H9 (cell line): Measurements from ENCODE around the gene PBX1. TPM values are rescaled to one million over a fixed set of nuclear protein-coding genes. Genes with fewer than 3 reads are reported as not detected.

Experiments
- DNase-seq: peaks from one replicate; pipeline ENCODE4 v3.0.0-alpha.2; 2017
- H2AFZ ChIP-seq: one replicate; pipeline ENCODE4 v1.6.1; 2013; ENCODE audit warnings: mild to moderate bottlenecking, low read length, control low read depth, moderate library complexity
- H2AK5ac ChIP-seq: 2 replicates; pipeline ENCODE4 v1.6.1; 2013; ENCODE audit warnings: low read length, control low read depth, mixed read lengths; ENCODE audit not compliant: insufficient read length
- H2BK120ac ChIP-seq: one replicate; pipeline ENCODE4 v1.6.1; 2013; ENCODE audit warnings: low read depth, mild to moderate bottlenecking, low read length, control low read depth, inconsistent platforms; ENCODE audit not compliant: poor library complexity, severe bottlenecking
- H2BK12ac ChIP-seq: 2 replicates; pipeline ENCODE4 v1.6.1; 2013; ENCODE audit warnings: low read length, control low read depth, mixed read lengths, low read depth; ENCODE audit not compliant: insufficient read length
- H2BK15ac ChIP-seq: 2 replicates; pipeline ENCODE4 v1.6.1; 2013; ENCODE audit warnings: low read depth, low read length, control low read depth
- H2BK20ac ChIP-seq: one replicate; pipeline ENCODE4 v1.6.1; 2013; ENCODE audit warnings: low read depth, mild to moderate bottlenecking, low read length, control low read depth, inconsistent platforms; ENCODE audit not compliant: poor library complexity, severe bottlenecking
- H2BK5ac ChIP-seq: 2 replicates; pipeline ENCODE4 v1.6.1; 2013; ENCODE audit warnings: low read length, control low read depth, mixed read lengths; ENCODE audit not compliant: insufficient read length
- H3K14ac ChIP-seq: 2 replicates; pipeline ENCODE4 v1.6.1; 2013; ENCODE audit warnings: low read length, control low read depth; ENCODE audit not compliant: insufficient read depth
- H3K18ac ChIP-seq: 2 replicates; pipeline ENCODE4 v1.6.1; 2013; ENCODE audit warnings: low read depth, mild to moderate bottlenecking, mixed read lengths, low read length, control low read depth; ENCODE audit not compliant: insufficient read length
- H3K23ac ChIP-seq: 2 replicates; pipeline ENCODE4 v1.6.1; 2013; ENCODE audit warnings: low read length, control low read depth, mixed read lengths, low read depth; ENCODE audit not compliant: insufficient read length
- H3K23me2 ChIP-seq: 2 replicates; pipeline ENCODE4 v1.6.1; 2013; ENCODE audit warnings: low read depth, mild to moderate bottlenecking, mixed read lengths, low read length, control low read depth; ENCODE audit not compliant: insufficient read length, poor library complexity, severe bottlenecking
- H3K27ac ChIP-seq: 2 replicates; pipeline ENCODE4 v1.5.1; 2013; ENCODE audit warnings: low read length, control low read depth, mixed read lengths, low read depth; ENCODE audit not compliant: insufficient read length
- H3K27me3 ChIP-seq: 2 replicates; pipeline ENCODE4 v1.6.1; 2013; ENCODE audit warnings: low read length, control low read depth, inconsistent platforms; ENCODE audit not compliant: insufficient read depth
- H3K4ac ChIP-seq: 2 replicates; pipeline ENCODE4 v1.6.1; 2013; ENCODE audit warnings: low read depth, mild to moderate bottlenecking, control low read depth, inconsistent platforms, low read length, moderate library complexity
- H3K4me1 ChIP-seq: 2 replicates; pipeline ENCODE4 v1.6.1; 2013; ENCODE audit warnings: low read length, control low read depth, inconsistent platforms; ENCODE audit not compliant: insufficient read depth
- H3K4me2 ChIP-seq: 2 replicates; pipeline ENCODE4 v1.6.1; 2013; ENCODE audit warnings: low read length, control low read depth, mixed read lengths; ENCODE audit not compliant: insufficient read length, insufficient read depth
- H3K56ac ChIP-seq: 2 replicates; pipeline ENCODE4 v1.6.1; 2013; ENCODE audit warnings: low read depth, mild to moderate bottlenecking, mixed read lengths, low read length, control low read depth; ENCODE audit not compliant: insufficient read length
- H3K79me1 ChIP-seq: 2 replicates; pipeline ENCODE4 v1.6.1; 2013; ENCODE audit warnings: low read depth, mild to moderate bottlenecking, moderate library complexity, low read length, control low read depth, inconsistent platforms; ENCODE audit not compliant: insufficient read depth, poor library complexity, severe bottlenecking
- H3K79me2 ChIP-seq: 2 replicates; pipeline ENCODE4 v1.6.1; 2013; ENCODE audit warnings: low read length, control low read depth, inconsistent platforms; ENCODE audit not compliant: insufficient read depth
- H3K9ac ChIP-seq: 2 replicates; pipeline ENCODE4 v1.6.1; 2013; ENCODE audit warnings: low read length, control low read depth, mixed read lengths; ENCODE audit not compliant: insufficient read length; ENCODE audit errors: extremely low read depth
- H3K9me3 ChIP-seq: one replicate; pipeline ENCODE4 v1.6.1; 2013; ENCODE audit warnings: low read depth, low read length, inconsistent platforms; ENCODE audit not compliant: control insufficient read depth
- H3T11ph ChIP-seq: one replicate; pipeline ENCODE4 v1.6.1; 2013; ENCODE audit warnings: mild to moderate bottlenecking, low read length, control low read depth, inconsistent platforms
- H4K20me1 ChIP-seq: one replicate; pipeline ENCODE4 v1.6.1; 2013; ENCODE audit not compliant: control insufficient read depth, insufficient read length, insufficient read depth
- H4K5ac ChIP-seq: 2 replicates; pipeline ENCODE4 v1.6.1; 2013; ENCODE audit warnings: low read depth, mild to moderate bottlenecking, mixed read lengths, low read length, control low read depth; ENCODE audit not compliant: insufficient read length
- H4K8ac ChIP-seq: replicated peaks from 2 replicates; pipeline ENCODE4 v1.6.1; 2013; ENCODE audit warnings: low read length, control low read depth, mixed read lengths, low read depth; ENCODE audit not compliant: insufficient read length
- H4K91ac ChIP-seq: 2 replicates; pipeline ENCODE4 v1.6.1; 2013; ENCODE audit warnings: low read depth, mild to moderate bottlenecking, moderate library complexity, mixed read lengths, low read length, control low read depth; ENCODE audit not compliant: insufficient read length
- H3K27ac Mint-ChIP-seq, 3 experiments: 2 replicates in 2 of 3; 3 replicates in 1 of 3; pipeline ENCODE4 v1.8.0; 2020 to 2021; ENCODE audit warnings: mixed read lengths in 3 of 3, mild to moderate bottlenecking in 1 of 3, moderate library complexity in 1 of 3
- H3K27me3 Mint-ChIP-seq: 2 replicates; pipeline ENCODE4 v1.8.0; 2021; ENCODE audit warnings: low read depth, mild to moderate bottlenecking, moderate library complexity, mixed read lengths
- H3K36me3 Mint-ChIP-seq, 3 experiments: 2 replicates in 2 of 3; 3 replicates in 1 of 3; pipeline ENCODE4 v1.8.0; 2020 to 2021; ENCODE audit warnings: low read depth in 3 of 3, mixed read lengths in 3 of 3; ENCODE audit not compliant: insufficient read depth in 1 of 3
- H3K4me1 Mint-ChIP-seq, 2 experiments: 2 replicates each; pipeline ENCODE4 v1.8.0; 2020; ENCODE audit warnings: mixed read lengths in 2 of 2
- H3K4me3 Mint-ChIP-seq, 2 experiments: 2 replicates in 1 of 2; 3 replicates in 1 of 2; pipeline ENCODE4 v1.8.0; 2020 to 2021; ENCODE audit warnings: mild to moderate bottlenecking in 2 of 2, mixed read lengths in 2 of 2, moderate library complexity in 1 of 2
- H3K9me3 Mint-ChIP-seq, 2 experiments: 2 replicates in 1 of 2; 3 replicates in 1 of 2; pipeline ENCODE4 v1.8.0; 2020; ENCODE audit warnings: mild to moderate bottlenecking in 2 of 2, mixed read lengths in 2 of 2, moderate library complexity in 1 of 2
- CTCF ChIP-seq: fragments of 200-600 bp; sonication (generic); conservative IDR thresholded peaks from 3 replicates; pipeline ENCODE4 v1.8.0; 2021; ENCODE audit warnings: antibody characterized with exemption, mild to moderate bottlenecking
- WGBS: extraction: QIAGEN DNeasy Blood & Tissue Kit; methylation state at CpG from one replicate; pipeline ENCODE4 v1.1.7; 2013; ENCODE audit warnings: missing lambda C conversion rate, low lambda C conversion rate, mixed read lengths; ENCODE audit not compliant: insufficient read length; ENCODE audit errors: extremely low coverage; 5-methylcytosine and 5-hydroxymethylcytosine counted together
- total RNA-seq: library from RNA; stranded (reverse); gene quantifications from 2 replicates; pipeline ENCODE4 v1.2.1, GENCODE V29; 2021

The PBX1 gene
- total RNA-seq, 1 experiment from 2014 or later: 142 TPM

GRCh38 chr1:164516591-164516990 lies 42.4 kb upstream of the PBX1 start:
- no peaks in the 10 kb centered on the region for H3K79me2 ChIP-seq
- no peak overlapping the region for H4K91ac ChIP-seq
- TF ChIP-seq CTCF: no peak
- H3K27me3 ChIP-seq: no peaks in the 10 kb centered on the region
- H2BK12ac ChIP-seq: no peak overlapping the region
- H2BK15ac ChIP-seq: no peak overlapping the region
- no peak overlapping the region for H3K23ac ChIP-seq
- H2AFZ ChIP-seq: no peak overlapping the region
- H3K4ac ChIP-seq: no peak overlapping the region
- H3K9ac ChIP-seq: no peak overlapping the region
- no peaks in the 10 kb centered on the region for H3K27me3 Mint-ChIP-seq
- H2BK5ac ChIP-seq: no peak overlapping the region
- no peak overlapping the region for H4K5ac ChIP-seq
- no peak overlapping the region for H3K27ac Mint-ChIP-seq
- H3K4me2 ChIP-seq: no peak overlapping the region
- no CpG with 5 or more reads among the region's 7 CpGs for WGBS
- H3K9me3 ChIP-seq: no peaks in the 10 kb centered on the region
- H3K4me1 Mint-ChIP-seq: peaks cover 4 to 5% of the 10 kb centered on the region in 2 experiments; a peak in 1 of 4 replicates
- H3T11ph ChIP-seq: no peak overlapping the region
- H3K9me3 Mint-ChIP-seq: no peaks in the 10 kb centered on the region
- H3K18ac ChIP-seq: no peak overlapping the region
- no peak overlapping the region for H2BK20ac ChIP-seq
- H3K23me2 ChIP-seq: no peaks in the 10 kb centered on the region
- no peak overlapping the region for H3K4me3 Mint-ChIP-seq
- H3K27ac ChIP-seq: no peak overlapping the region
- H3K56ac ChIP-seq: no peak overlapping the region
- H3K14ac ChIP-seq: no peak overlapping the region
- H3K79me1 ChIP-seq: no peaks in the 10 kb centered on the region
- H2BK120ac ChIP-seq: no peak overlapping the region
- no peaks in the 10 kb centered on the region for H3K4me1 ChIP-seq
- no peak for DNase-seq
- H3K36me3 Mint-ChIP-seq: no peaks in the 10 kb centered on the region
- H2AK5ac ChIP-seq: no peak overlapping the region
- H4K8ac ChIP-seq: no peak overlapping the region
- H4K20me1 ChIP-seq: no peaks in the 10 kb centered on the region
